C4-2B (cell line): ENCODE measurements around the gene RHBDL1.

ENCODE experiments used
- ZFX ChIP-seq: fragments of 450-650 bp; IDR thresholded peaks from 2 replicates; pipeline ENCODE4 v1.6.1; 2017
- TF ChIP-seq, protein P1 (sequence below): fragments of 450-650 bp; conservative IDR thresholded peaks from 2 replicates; pipeline ENCODE4 v1.5.1; 2017; ENCODE audit warnings: mild to moderate bottlenecking

DNA sequence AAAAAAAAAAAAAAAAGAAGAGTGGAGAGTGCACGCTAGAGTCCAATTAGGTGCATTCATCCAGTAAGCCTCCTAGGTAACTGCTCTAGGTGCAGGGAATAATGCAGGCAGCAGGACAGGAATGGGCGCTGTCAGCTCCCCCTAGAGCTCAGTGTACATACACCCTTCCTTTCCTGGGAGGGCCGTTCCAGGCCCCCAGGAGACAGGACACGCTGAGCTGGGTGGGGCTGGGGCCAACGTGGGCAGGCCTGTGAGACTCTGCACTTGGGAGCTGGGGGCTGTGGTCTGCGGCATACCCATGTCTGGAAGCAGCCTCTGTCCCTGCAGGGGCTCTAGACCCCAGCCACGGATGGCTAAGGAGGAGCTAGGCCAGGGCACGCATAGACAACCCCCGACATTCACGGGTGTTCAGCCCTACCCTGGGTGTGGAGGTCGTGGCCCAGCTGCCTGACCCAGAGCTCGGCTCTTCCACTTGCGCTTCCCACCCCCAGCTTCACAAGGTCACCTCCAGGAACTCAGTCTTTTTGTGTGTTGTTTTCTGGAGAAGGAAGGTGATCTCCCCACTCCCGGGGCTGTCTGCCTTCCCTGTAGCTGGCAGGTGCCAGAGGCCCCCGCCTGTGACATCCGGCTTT, 44.5 kb downstream of the RHBDL1 start:
- TF ChIP-seq, protein P1, sequence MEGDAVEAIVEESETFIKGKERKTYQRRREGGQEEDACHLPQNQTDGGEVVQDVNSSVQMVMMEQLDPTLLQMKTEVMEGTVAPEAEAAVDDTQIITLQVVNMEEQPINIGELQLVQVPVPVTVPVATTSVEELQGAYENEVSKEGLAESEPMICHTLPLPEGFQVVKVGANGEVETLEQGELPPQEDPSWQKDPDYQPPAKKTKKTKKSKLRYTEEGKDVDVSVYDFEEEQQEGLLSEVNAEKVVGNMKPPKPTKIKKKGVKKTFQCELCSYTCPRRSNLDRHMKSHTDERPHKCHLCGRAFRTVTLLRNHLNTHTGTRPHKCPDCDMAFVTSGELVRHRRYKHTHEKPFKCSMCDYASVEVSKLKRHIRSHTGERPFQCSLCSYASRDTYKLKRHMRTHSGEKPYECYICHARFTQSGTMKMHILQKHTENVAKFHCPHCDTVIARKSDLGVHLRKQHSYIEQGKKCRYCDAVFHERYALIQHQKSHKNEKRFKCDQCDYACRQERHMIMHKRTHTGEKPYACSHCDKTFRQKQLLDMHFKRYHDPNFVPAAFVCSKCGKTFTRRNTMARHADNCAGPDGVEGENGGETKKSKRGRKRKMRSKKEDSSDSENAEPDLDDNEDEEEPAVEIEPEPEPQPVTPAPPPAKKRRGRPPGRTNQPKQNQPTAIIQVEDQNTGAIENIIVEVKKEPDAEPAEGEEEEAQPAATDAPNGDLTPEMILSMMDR = peak; percentile 32
- TF ChIP-seq ZFX = no peak
